ENCODE data around the gene ABCG1.

Gene ABCG1

DNA sequence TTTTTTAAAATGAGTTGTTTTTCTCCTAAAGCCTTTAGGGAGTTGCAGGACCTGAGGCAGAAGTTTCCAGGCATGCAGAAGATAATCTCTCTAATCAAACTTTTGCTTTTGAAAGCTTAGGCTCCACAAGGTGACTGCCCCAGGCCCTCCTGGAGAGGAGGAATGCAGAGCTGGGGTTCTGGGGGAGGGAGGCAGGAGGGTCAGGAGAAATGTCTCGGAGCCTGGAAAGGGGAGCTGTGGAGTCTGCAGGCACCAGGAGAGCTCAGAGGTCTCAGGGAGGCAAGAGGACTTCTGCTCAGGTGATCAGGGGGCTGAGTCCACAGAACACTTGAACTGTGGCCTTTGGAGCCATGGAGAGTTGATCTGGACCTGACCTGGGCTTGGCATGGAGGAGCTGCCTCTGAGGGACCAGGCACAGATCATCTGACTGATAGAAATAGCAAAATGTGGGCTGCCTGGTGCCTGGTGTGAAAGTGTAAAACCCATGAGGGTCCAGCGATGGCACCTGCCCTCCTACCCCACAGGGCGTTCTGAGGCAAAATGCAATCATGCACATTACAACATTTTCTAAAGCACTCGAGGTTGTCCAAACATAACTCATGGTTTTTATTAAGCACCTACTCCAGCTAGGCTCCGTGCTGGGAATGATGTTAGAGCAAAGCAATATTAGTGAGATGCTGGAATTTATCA is 10.0 kb upstream of the ABCG1 start:
- Histone ChIP-seq H3K27ac (ENCODE audit: low read depth, low read length) (no peak overlapping the region), H3K9me3 (ENCODE audit: low read length) (no peaks in the 10 kb centered on the region), H3K27me3 (ENCODE audit: control insufficient read depth in 1 of 2, insufficient read depth in 2 of 2, low read length in 2 of 2) (no peaks in the 10 kb centered on the region), H3K4me1 (ENCODE audit: insufficient read depth, low read length) (no peaks in the 10 kb centered on the region), H3K36me3 (ENCODE audit: insufficient read depth, low read length) (no peaks in the 10 kb centered on the region), H3K4me3 (ENCODE audit: low read depth in 1 of 2, low read length in 2 of 2) (no peak overlapping the region), H3K9ac (ENCODE audit: low read length) (no peak overlapping the region)

DNA sequence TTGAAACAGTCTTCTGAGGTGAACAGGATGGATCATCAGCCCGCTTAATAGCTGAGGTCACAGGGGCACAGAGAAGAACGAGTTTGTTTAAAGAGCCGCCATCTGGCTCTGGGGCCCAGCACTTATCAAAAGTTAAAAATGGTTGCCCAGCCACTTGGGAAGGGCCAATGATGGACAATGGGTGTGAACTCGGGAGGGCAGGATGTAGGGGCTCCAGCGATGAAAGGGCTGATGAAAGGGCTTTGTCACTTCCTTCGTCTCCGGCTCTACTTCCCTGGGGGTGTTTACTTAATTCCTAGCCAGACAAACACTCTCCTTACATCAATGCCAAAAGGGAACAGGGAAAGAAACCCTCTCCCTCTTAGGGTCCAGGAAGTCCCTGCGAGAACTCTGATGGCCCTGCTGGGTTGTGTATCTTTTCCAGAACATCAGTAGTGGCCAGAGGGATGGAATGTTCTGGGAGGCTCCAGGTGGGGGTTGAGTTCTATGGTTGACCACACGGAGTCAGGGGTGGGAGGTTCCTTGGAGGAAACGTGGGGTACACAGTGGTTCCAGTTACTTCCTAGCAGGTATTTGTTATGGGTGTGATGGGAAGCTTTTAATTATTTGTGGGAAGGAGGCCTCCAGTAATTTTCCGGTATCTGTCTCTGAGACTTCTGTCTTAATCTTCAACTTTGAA is 9.0 kb upstream of the ABCG1 start:
- H3K4me3 ChIP-seq (ENCODE audit: low read depth in 1 of 2, low read length in 2 of 2): no peak overlapping the region
- no peaks in the 10 kb centered on the region for H3K36me3 ChIP-seq (ENCODE audit: insufficient read depth, low read length)
- H3K9me3 ChIP-seq (ENCODE audit: low read length): no peaks in the 10 kb centered on the region
- no peaks in the 10 kb centered on the region for H3K27me3 ChIP-seq (ENCODE audit: control insufficient read depth in 1 of 2, insufficient read depth in 2 of 2, low read length in 2 of 2)
- H3K4me1 ChIP-seq (ENCODE audit: insufficient read depth, low read length): no peaks in the 10 kb centered on the region
- H3K9ac ChIP-seq (ENCODE audit: low read length): no peak overlapping the region
- no peak overlapping the region for H3K27ac ChIP-seq (ENCODE audit: low read depth, low read length)

DNA sequence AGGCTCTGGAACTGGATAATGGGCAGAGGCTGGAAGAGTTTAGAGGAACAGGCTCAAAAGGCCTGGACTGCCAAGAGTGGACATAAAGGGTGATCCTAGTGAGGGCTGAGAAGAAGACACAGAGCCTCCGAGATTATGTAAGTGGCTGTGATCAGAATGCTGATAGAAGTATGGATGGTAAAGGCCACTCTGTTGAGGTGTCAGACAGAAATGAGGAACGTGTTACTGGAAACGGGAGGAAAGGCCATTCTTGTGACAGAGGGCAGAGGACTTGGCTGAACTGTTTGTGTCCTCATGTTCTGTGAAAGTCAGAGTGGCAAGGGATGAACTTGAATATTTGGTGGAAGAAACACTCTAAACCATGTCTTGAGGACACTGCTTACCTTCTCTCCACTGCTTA is 6.7 kb upstream of the ABCG1 start:
- Histone ChIP-seq H3K4me1 (ENCODE audit: insufficient read depth, low read length) (no peaks in the 10 kb centered on the region), H3K9me3 (ENCODE audit: low read length) (no peaks in the 10 kb centered on the region), H3K27me3 (ENCODE audit: control insufficient read depth in 1 of 2, insufficient read depth in 2 of 2, low read length in 2 of 2) (no peaks in the 10 kb centered on the region), H3K36me3 (ENCODE audit: insufficient read depth, low read length) (no peaks in the 10 kb centered on the region), H3K27ac (ENCODE audit: low read depth, low read length) (no peak overlapping the region), H3K4me3 (ENCODE audit: low read depth in 1 of 2, low read length in 2 of 2) (no peak overlapping the region), H3K9ac (ENCODE audit: low read length) (no peak overlapping the region)

DNA sequence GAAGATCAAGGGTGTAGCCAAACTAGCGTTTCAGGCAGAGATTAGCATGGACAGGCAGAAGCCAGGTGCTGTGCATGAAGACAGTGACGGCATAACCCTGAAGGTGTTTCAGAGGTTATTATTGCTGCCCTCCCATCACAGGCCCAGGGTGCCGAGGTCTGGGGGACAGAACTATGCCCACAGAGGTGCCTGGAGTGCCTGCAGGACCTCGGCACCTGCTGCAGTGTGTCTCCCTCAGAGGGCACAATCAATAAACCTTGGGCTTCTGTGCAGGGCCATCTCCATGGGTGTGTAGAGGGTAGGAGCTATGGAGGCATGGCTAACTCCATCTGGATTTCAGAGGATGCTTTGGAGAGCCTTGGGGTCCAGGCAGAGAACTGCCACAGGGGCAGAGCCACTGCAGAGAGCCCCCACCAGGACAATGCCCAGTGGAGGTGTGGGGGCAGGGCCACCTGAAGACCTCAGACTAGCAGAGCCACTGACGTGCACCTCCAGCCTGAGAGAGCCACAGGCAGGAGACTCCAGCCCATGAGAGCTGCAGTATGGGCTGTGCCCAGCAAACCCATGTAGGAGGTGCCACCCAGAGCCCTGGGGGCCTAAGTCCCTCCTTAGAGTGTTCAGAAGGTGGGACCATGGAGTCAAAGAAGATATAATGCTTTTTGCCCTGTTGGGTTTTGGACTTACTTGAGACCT is 5.7 kb upstream of the ABCG1 start:
- Histone ChIP-seq H3K9ac (ENCODE audit: low read length) (no peak overlapping the region), H3K36me3 (ENCODE audit: insufficient read depth, low read length) (no peaks in the 10 kb centered on the region), H3K27ac (ENCODE audit: low read depth, low read length) (no peak overlapping the region), H3K4me1 (ENCODE audit: insufficient read depth, low read length) (no peaks in the 10 kb centered on the region), H3K27me3 (ENCODE audit: control insufficient read depth in 1 of 2, insufficient read depth in 2 of 2, low read length in 2 of 2) (no peaks in the 10 kb centered on the region), H3K9me3 (ENCODE audit: low read length) (no peaks in the 10 kb centered on the region), H3K4me3 (ENCODE audit: low read depth in 1 of 2, low read length in 2 of 2) (no peak overlapping the region)

DNA sequence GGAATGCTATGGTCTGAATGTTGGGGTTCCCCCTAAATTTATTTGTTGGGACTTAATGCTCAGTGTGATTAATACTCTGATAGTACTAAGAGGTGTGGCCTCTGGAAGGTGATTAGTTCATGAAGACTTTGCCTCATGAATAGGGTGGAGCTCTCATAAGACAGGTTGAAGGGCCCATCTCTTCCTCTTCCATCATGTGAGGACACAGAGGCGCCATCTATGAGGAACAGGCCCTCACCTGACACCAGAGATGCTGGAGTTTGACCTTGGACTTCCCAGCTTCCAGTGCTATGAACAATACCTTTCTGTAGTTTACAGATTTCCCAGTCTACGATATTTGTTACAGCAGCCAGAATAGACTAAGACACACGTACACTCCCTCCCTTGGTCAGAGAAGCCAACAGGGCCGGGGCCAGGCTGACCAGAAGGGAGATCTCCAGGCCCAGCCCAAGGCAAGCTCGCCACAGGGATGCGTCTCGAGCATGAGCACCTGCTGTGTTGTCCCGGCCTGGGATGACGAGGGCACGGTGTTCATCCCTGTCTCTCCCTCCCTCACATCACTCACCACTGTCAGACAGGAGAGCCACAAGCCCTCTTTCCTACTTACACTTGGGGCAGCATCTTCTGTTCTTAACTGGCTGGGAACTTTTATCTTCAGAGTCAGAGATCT is 4.7 kb upstream of the ABCG1 start:
- Histone ChIP-seq H3K4me3 (ENCODE audit: low read depth in 1 of 2, low read length in 2 of 2) (no peak overlapping the region), H3K9me3 (ENCODE audit: low read length) (no peaks in the 10 kb centered on the region), H3K36me3 (ENCODE audit: insufficient read depth, low read length) (no peaks in the 10 kb centered on the region), H3K27me3 (ENCODE audit: control insufficient read depth in 1 of 2, insufficient read depth in 2 of 2, low read length in 2 of 2) (no peaks in the 10 kb centered on the region), H3K9ac (ENCODE audit: low read length) (no peak overlapping the region), H3K27ac (ENCODE audit: low read depth, low read length) (no peak overlapping the region), H3K4me1 (ENCODE audit: insufficient read depth, low read length) (no peaks in the 10 kb centered on the region)

DNA sequence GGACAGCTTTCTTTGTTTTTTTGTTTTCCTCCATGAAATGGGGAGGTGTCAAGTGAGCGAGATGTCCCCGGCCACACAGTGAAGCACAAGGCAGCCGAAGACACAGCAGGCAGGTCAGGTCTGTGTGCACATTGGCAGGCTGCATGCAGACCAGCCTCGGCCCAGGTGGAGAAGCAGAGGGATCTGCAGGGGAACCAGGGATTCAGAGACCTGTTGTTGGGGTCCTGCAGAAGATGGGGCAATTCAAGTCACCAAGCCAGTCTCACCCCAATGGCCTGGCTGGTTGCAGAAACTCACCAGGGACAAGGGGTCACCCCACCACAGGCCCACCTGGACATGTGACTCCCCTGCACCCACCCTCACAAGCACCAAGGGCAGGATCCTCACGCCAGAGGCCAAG is 4.0 kb upstream of the ABCG1 start:
- Histone ChIP-seq H3K9ac (ENCODE audit: low read length) (no peak overlapping the region), H3K9me3 (ENCODE audit: low read length) (no peaks in the 10 kb centered on the region), H3K27me3 (ENCODE audit: control insufficient read depth in 1 of 2, insufficient read depth in 2 of 2, low read length in 2 of 2) (no peaks in the 10 kb centered on the region), H3K4me1 (ENCODE audit: insufficient read depth, low read length) (no peaks in the 10 kb centered on the region), H3K4me3 (ENCODE audit: low read depth in 1 of 2, low read length in 2 of 2) (no peak overlapping the region), H3K36me3 (ENCODE audit: insufficient read depth, low read length) (no peaks in the 10 kb centered on the region), H3K27ac (ENCODE audit: low read depth, low read length) (no peak overlapping the region)

DNA sequence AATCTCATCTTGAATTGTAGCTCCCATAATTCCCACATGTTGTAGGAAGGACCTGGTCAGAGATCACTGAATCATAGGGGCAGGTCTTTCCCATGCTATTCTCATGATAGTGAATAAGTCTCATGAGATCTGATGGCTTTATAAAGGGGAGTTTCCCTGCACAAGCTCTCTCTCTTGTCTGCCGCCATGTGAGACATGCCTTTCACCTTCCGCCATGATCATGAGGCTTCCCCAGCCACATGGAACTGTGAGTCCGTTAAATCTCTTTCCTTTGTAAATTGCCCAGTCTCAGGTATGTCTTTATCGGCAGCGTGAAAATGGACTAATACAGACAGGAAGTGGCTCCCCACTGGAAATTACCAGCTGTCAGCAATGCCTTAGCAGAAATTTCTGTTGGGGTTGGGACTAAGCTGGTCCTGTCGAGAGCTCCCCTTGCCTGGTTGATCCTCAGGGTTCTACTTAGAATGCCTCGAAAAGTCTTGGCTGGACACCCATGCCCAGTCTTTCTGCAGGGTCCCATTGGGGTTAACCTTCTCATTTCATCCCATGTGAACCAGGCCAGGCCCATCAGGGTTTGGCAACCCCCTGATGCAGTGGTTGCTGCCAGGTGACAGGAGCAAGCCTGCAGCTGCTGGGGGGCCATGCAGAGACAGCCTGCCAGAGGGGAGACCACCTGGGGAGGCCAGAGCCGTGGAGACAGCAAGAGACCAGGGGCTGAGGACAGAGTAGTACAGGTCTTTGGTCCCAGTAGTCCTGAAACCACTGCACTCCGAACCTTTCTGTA is 2.8 kb upstream of the ABCG1 start:
- Histone ChIP-seq H3K4me3 (ENCODE audit: low read depth in 1 of 2, low read length in 2 of 2) (no peak overlapping the region), H3K27ac (ENCODE audit: low read depth, low read length) (no peak overlapping the region), H3K9ac (ENCODE audit: low read length) (no peak overlapping the region), H3K9me3 (ENCODE audit: low read length) (no peaks in the 10 kb centered on the region), H3K4me1 (ENCODE audit: insufficient read depth, low read length) (peaks cover 8% of the 10 kb centered on the region), H3K36me3 (ENCODE audit: insufficient read depth, low read length) (no peaks in the 10 kb centered on the region), H3K27me3 (ENCODE audit: control insufficient read depth in 1 of 2, insufficient read depth in 2 of 2, low read length in 2 of 2) (no peaks in the 10 kb centered on the region)

DNA sequence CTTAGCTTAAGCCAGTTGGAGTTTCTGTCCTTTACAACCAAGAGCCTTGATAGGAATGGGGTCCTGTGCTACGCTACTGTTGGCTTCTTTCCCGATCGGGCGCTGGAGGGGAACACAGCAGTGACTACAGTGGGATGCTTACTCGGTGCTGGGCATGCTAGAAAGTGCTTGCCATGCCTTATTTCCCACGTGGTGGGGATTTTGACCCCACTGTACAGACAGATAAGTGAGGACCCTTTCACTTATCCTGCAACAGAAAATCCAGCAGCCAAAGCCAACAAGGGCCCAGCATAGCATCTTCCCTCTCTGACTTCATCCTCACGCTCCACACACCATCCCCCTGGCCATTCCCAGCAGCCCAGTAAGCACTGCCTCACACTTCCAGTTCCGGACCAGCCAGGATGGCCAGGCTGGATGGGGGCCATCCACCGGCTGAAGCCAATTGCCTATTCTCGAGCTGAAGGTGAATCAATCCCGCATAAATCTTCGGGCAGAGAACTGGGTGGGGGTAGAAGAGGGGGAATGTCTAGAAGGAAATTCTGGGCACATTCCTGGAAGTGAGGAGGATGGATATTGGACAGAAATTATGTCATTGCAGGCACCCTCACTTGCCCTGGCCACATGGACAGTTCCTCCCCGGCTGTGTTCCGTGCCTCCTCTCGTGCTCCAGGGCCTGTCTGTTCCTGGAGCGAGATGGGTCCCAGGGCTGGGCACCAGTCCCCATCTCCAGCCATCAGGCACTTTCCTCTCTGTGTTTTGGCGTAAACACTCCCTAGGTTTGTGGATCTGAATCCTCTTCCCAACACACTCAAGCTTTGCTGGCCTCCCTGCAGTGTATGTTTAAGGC is 2.0 kb upstream of the ABCG1 start:
- peaks cover 16% of the 10 kb centered on the region for H3K4me1 ChIP-seq (ENCODE audit: insufficient read depth, low read length)

DNA sequence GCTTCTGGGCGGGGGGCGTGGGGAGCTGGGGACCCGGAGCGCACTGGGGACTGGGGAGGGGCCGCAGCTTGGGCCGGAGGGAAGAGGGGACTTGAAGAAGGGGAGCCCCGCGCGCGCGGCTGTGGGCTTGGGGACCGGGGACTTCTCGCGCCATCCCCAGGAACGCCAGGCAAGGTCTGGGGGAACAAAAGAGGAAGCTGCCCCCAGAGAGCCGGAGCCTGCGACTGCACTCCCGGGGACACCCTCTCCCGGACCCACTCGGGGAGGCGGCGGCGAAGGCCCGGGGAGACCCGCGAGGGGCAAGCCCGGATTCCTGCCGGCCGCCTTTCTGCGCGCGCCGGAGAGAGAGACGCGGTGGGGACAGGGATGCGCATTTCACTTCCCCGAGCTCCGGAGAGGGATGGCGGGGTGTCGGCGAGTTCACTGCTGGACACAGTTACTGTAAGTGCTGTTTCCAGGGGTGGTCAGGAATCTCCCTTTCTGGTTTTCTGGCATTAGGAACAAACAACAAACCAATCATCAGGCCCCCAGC is 732 bp downstream of the ABCG1 start:
- H3K4me3 ChIP-seq (ENCODE audit: low read depth in 1 of 2, low read length in 2 of 2): peak overlapping the region; percentile 85 to 89
- peak overlapping the region; percentile 73 for H3K9ac ChIP-seq (ENCODE audit: low read length)
- H3K27ac ChIP-seq (ENCODE audit: low read depth, low read length): peak overlapping the region; percentile 67
- H3K4me1 ChIP-seq (ENCODE audit: insufficient read depth, low read length): peaks cover 34% of the 10 kb centered on the region
- no peaks in the 10 kb centered on the region for H3K9me3 ChIP-seq (ENCODE audit: low read length)
- H3K27me3 ChIP-seq (ENCODE audit: control insufficient read depth in 1 of 2, insufficient read depth in 2 of 2, low read length in 2 of 2): no peaks in the 10 kb centered on the region
- H3K36me3 ChIP-seq (ENCODE audit: insufficient read depth, low read length): no peaks in the 10 kb centered on the region

More for the DNA sequence above, 2.0 kb upstream of the ABCG1 start:
- H3K9ac ChIP-seq (ENCODE audit: low read length): no peak overlapping the region
- H3K9me3 ChIP-seq (ENCODE audit: low read length): no peaks in the 10 kb centered on the region
- no peak overlapping the region for H3K4me3 ChIP-seq (ENCODE audit: low read depth in 1 of 2, low read length in 2 of 2)
- H3K36me3 ChIP-seq (ENCODE audit: insufficient read depth, low read length): no peaks in the 10 kb centered on the region
- no peak overlapping the region for H3K27ac ChIP-seq (ENCODE audit: low read depth, low read length)
- no peaks in the 10 kb centered on the region for H3K27me3 ChIP-seq (ENCODE audit: control insufficient read depth in 1 of 2, insufficient read depth in 2 of 2, low read length in 2 of 2)

DNA sequence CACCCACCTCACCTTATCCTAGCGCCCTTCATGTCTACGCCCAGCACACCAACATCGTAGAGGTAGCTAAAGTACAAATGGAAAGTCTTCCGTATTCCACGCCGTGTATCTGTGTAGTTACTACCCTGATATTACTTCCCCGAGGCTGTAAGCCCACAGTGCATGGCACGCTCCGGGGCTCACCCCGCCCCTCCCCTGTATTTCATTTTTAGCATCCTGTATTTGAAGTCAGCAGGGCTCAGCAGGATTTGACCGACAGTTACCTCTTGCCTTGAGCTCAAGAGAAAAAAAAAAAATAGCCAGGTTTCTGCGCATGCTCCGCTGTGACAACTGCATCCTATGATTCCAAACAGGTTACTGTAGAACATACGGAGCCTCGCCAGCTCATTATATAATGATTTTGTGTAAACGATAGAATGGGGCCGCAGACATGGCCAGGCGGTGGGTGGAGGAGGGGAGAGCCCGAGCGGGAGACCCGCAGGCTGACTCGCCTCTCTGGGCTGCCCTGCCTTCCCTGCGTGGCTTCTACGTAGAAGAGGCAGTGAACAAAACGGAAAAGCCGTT is 1.3 kb downstream of the ABCG1 start:
- Histone ChIP-seq H3K4me3 (ENCODE audit: low read depth in 1 of 2, low read length in 2 of 2) (peak overlapping the region; percentile 85 to 89), H3K27me3 (ENCODE audit: control insufficient read depth in 1 of 2, insufficient read depth in 2 of 2, low read length in 2 of 2) (no peaks in the 10 kb centered on the region), H3K9me3 (ENCODE audit: low read length) (no peaks in the 10 kb centered on the region), H3K27ac (ENCODE audit: low read depth, low read length) (peak overlapping the region; percentile 67), H3K36me3 (ENCODE audit: insufficient read depth, low read length) (no peaks in the 10 kb centered on the region), H3K4me1 (ENCODE audit: insufficient read depth, low read length) (peaks cover 34% of the 10 kb centered on the region), H3K9ac (ENCODE audit: low read length) (peak overlapping the region; percentile 73)

Data from muscle layer of colon (tissue), 2 donors.